ENCODE measurements around the gene CD151.

Gene CD151

DNA sequence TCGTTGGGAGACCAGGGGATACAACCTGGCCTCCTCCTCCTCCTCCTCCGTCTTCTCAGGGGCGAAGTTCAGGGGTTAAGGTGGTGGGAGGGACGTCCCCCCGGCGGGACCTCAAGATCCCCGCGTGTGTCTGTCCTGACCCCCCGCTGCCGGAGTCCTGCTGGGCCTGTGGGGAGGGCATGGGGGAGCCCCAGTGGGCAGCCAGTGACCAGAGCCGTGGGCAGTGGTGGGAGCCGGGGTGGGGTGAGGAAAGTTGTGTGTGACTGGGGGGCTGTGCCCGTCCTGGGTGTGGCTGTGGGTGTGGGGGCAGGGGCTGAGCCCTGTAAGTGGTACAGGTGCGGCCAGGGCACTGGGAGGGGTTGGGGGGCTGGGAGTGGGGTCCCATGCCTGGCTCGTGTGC is 20.0 kb downstream of the CD151 start:
- TF ChIP-seq, protein P1, sequence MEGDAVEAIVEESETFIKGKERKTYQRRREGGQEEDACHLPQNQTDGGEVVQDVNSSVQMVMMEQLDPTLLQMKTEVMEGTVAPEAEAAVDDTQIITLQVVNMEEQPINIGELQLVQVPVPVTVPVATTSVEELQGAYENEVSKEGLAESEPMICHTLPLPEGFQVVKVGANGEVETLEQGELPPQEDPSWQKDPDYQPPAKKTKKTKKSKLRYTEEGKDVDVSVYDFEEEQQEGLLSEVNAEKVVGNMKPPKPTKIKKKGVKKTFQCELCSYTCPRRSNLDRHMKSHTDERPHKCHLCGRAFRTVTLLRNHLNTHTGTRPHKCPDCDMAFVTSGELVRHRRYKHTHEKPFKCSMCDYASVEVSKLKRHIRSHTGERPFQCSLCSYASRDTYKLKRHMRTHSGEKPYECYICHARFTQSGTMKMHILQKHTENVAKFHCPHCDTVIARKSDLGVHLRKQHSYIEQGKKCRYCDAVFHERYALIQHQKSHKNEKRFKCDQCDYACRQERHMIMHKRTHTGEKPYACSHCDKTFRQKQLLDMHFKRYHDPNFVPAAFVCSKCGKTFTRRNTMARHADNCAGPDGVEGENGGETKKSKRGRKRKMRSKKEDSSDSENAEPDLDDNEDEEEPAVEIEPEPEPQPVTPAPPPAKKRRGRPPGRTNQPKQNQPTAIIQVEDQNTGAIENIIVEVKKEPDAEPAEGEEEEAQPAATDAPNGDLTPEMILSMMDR (IDR thresholded peaks at IDR 0.05): no peak

DNA sequence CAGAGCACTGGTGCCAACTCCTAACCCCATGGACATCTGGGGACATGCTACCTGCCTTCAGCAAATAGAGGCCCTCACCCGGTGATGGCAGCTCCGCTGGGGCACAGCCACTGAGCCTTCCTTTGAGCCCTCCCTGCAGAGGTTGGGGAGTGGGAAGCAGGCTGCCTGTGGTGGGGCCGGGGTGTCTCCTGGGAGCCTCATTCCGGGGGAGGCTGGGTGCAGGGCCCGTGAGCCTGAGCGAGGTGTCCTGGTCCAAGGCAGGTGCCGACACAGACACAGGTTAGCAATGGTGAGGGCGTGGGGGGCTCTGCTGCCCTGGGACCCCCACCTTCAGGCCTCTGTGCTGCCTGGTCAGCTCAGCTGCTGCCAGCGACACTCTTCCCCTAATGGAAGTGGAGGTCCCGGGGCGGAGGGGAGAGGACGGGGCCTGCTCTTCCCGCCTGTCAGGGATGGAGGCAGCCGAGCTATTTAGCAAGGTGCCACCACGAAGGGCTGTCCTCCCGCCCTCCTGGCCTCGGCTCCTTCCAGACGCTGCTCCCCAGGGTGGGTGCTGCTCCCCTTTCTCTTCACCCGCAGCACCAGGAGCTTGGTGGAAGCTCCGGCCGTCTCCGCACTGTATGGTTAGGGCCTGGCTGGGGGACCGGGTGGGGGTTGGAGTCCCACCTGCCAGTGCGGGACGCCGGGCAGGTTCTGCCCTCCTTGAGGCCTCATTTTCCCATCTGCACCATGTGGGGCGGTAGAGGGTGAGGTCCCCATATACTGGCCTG is 21.1 kb downstream of the CD151 start:
- TF ChIP-seq, protein P1 (IDR thresholded peaks at IDR 0.05): no peak

DNA sequence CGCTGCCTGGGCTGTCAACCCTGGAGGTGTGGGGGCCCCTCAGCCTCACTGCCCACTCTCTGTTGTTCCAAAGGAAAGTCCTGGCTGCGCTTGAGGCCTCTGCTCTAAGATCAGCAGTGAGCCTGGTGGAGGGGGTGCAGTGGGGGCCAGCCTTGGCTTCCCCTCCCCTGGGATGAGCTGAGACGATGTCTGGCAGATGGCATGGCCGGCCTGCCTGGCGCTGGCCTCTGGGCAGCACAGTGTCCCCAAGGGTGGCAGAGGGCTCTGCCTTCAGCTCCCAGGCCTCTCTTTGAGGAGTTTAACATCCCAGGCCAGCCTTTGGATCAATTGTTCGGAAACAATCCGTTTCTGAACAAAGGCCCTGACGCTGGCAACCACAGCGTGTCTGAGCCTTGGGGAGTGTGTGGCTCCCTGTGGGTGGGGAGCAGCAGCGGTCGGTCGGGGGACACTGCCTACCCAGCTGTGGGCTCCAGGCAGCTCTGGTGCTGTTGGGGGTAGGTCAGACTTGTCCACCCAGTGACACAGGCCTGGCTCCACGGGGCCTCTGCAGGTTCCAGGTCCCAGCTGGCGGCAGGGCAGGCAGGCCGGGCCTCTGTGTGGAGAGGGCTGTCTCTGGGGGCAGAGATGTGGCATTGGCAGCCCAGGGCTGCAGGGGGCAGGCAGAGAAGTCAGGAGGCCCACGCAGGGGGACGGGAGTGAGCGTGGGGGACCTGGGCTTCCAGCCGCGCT is 22.0 kb downstream of the CD151 start:
- TF ChIP-seq, protein P1 (IDR thresholded peaks at IDR 0.05): no peak

DNA sequence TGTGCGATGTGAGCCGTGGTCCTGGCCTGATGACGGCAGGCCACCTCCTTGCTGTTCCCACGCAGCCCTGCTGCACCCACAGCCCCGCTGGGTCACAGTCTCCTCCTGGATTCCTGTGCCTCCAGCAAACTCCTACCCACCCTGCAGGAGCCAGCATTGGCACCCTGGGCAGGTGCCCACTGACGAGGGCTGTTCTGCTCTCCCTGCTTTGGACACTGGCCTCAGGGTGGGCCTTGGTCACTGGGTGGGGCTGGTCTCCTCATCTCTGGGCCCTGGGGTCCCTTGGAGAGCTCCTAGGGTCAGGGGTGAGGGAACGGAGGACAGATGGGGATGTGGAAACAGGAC is 22.6 kb downstream of the CD151 start:
- TF ChIP-seq, protein P1 (IDR thresholded peaks at IDR 0.05): no peak

DNA sequence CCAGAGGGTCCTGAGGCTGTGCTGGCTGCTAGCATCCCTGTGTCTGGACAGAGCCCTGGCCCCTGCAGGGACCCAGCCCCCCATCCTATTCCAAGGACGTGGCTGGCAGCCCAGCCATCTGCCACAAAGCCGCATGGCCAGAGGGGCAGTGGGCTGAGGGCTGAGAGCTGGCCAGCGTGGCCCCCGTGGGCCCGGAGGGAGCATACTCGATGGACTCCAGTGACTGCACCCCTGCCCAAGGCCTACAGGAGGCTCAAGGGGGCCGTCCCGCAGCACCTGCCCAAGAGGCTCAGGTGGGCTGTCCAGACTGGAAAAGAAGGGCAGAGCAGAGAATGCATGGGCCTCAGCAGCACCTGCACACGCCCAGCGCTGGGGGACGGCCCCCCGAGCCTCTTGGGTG is 23.0 kb downstream of the CD151 start:
- TF ChIP-seq, protein P1 (IDR thresholded peaks at IDR 0.05): no peak

DNA sequence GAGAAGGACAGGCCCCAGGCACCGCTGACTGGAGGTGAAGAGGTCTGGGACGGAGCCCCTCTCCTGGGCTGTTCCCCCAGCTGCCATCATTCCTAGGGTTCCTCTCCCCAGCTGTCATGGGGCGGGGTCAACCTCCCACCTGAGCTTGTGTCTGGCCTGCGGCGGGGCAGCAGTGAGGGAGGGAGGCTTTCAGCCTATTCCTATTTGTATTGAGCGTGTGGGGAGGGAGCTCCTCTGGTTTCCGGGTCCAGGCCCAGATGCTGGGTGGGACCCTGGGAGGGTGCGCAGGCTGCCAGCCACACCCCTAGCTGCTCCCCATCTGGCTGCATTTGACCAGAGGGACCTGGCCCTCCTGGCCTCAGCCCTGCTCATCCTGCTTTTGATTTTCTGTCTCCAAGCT is 23.6 kb downstream of the CD151 start:
- TF ChIP-seq, protein P1 (IDR thresholded peaks at IDR 0.05): no peak

DNA sequence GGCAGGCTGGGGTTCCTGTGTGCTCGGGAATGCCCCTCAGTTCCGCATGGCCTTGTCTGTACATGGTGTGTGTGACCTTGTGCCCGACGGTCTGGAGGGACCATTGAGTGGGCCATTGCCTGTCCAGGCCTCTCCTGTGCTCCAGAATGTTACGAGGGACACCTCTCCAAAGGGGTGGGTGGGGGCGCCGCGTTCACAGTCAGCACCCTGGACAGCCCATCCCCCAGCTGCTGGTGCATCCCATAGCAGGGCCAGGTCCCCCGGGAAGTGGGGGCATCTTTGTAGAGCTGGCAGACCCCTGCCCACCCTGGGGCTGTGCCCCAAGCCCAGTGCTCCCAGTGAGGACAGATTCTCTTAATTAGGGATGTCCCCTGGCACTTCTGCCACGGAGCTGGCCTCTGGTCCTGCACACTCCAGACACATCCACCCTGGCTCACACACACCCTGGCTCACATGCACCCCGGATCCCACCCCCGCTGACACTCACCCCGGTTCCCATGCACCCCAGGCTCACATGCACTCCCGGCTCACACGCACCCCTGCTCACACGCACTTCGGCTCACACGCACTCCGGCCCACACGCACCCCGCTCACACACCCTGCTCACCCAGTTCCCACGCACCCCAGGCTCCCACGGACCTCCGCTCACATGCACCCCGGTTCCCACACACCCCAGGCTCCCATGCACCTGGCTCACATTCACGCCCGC is 25.5 kb downstream of the CD151 start:
- TF ChIP-seq, protein P1 (IDR thresholded peaks at IDR 0.05): no peak

Measured in LNCAP (cell line).